SK-N-SH (cell line): ENCODE results near the gene RBBP4. TPM values are rescaled to one million over a fixed set of nuclear protein-coding genes. Genes with fewer than 3 reads are reported as not detected.

Source experiments
- CTCF ChIA-PET: fragments of 300-600, 350-600 bp; formaldehyde crosslinking; extraction: SDS; loops from one replicate; lab custom pipeline; 2021; lab: Yijun Ruan, JAX
- POLR2A ChIA-PET: fragments of 350-600 bp; sonication (Branson Sonifier 250); formaldehyde crosslinking; extraction: SDS; loops from one replicate; lab custom pipeline; 2020; ENCODE audit warnings: antibody characterized with exemption, inconsistent platforms; lab: Yijun Ruan, JAX
- DNase-seq: peaks from one replicate; pipeline ENCODE4 v3.0.0; 2012
- H2AFZ ChIP-seq: fragments of 200-600 bp; sonication (generic); 2 replicates; pipeline ENCODE4 v1.8.1; 2016; ENCODE audit warnings: antibody characterized with exemption, mild to moderate bottlenecking, low read depth
- H3F3A ChIP-seq: fragments of 200-600 bp; sonication (generic); replicated peaks from 2 replicates; pipeline ENCODE3; 2016; ENCODE audit warnings: antibody characterized with exemption, mild to moderate bottlenecking; ENCODE audit not compliant: insufficient read depth
- H3K27ac ChIP-seq, 2 experiments: fragments of 200-500 bp in 1 of 2; fragments of 200-600 bp in 1 of 2; sonication (Bioruptor generic) in 1 of 2; sonication (generic), shearing (Covaris generic) in 1 of 2; 2 replicates each; pipeline versions ENCODE4 v1.5.1 to v1.6.1; 2014 to 2016; ENCODE audit warnings: low read depth in 2 of 2, inconsistent platforms in 1 of 2, low read length in 1 of 2, mild to moderate bottlenecking in 1 of 2, mixed read lengths in 1 of 2
- H3K27me3 ChIP-seq: fragments of 200-600 bp; sonication (generic), shearing (Covaris generic); 2 replicates; pipeline ENCODE4 v1.6.1; 2016; ENCODE audit warnings: mixed run types; ENCODE audit not compliant: insufficient read depth
- H3K36me3 ChIP-seq, 2 experiments: fragments of 200-500 bp in 1 of 2; fragments of 200-600 bp in 1 of 2; sonication (Bioruptor generic) in 1 of 2; sonication (generic) in 1 of 2; replicated peaks in 1 of 2; 2 replicates each; pipeline versions ENCODE3 to v1.5.1; 2014 to 2016; ENCODE audit warnings: low read length in 1 of 2, mild to moderate bottlenecking in 1 of 2; ENCODE audit not compliant: insufficient read depth in 2 of 2, control insufficient read depth in 1 of 2
- H3K4me1 ChIP-seq, 2 experiments: fragments of 200-500 bp in 1 of 2; fragments of 200-600 bp in 1 of 2; sonication (Bioruptor generic) in 1 of 2; sonication (generic), shearing (Covaris generic) in 1 of 2; 2 replicates each; pipeline versions ENCODE4 v1.5.1 to v1.6.1; 2014 to 2016; ENCODE audit warnings: low read depth in 1 of 2, low read length in 1 of 2, mixed run types in 1 of 2; ENCODE audit not compliant: insufficient read depth in 2 of 2, control insufficient read depth in 1 of 2
- H3K4me2 ChIP-seq: fragments of 200-600 bp; sonication (generic), shearing (Covaris generic); 2 replicates; pipeline ENCODE4 v1.6.1; 2017; ENCODE audit warnings: mixed run types
- H3K4me3 ChIP-seq, 2 experiments: fragments of 200-500 bp in 1 of 2; fragments of 200-600 bp in 1 of 2; sonication (Bioruptor generic) in 1 of 2; sonication (generic), shearing (Covaris generic) in 1 of 2; 2 replicates each; pipeline versions ENCODE4 v1.5.1 to v1.8.1; 2014 to 2016; ENCODE audit warnings: low read depth in 2 of 2, inconsistent platforms in 1 of 2, low read length in 1 of 2, mild to moderate bottlenecking in 1 of 2, mixed read lengths in 1 of 2, moderate library complexity in 1 of 2
- H3K79me2 ChIP-seq: fragments of 200-600 bp; sonication (generic); 2 replicates; pipeline ENCODE4 v1.8.1; 2017; ENCODE audit warnings: mild to moderate bottlenecking; ENCODE audit not compliant: insufficient read depth
- H3K9ac ChIP-seq: fragments of 200-600 bp; sonication (generic); 2 replicates; pipeline ENCODE4 v1.6.1; 2017; ENCODE audit warnings: mixed run types
- H3K9me2 ChIP-seq: fragments of 200-600 bp; sonication (generic); 2 replicates; pipeline ENCODE4 v1.6.1; 2017; ENCODE audit warnings: mixed run types
- H3K9me3 ChIP-seq: fragments of 200-600 bp; sonication (generic); 2 replicates; pipeline ENCODE4 v1.6.1; 2017; ENCODE audit warnings: mixed run types, mild to moderate bottlenecking, moderate library complexity
- H4K20me1 ChIP-seq: fragments of 200-600 bp; sonication (generic); 2 replicates; pipeline ENCODE4 v1.6.1; 2017; ENCODE audit warnings: mild to moderate bottlenecking, mixed run types; ENCODE audit not compliant: insufficient read depth
- CHD2 ChIP-seq: fragments of 150-350 bp; IDR thresholded peaks from 2 replicates; pipeline ENCODE4 v1.6.1; 2018; ENCODE audit warnings: low read length; ENCODE audit not compliant: partially characterized antibody
- CTCF ChIP-seq: fragments of 200-600 bp; sonication (generic); IDR thresholded peaks from 2 replicates; pipeline ENCODE4 v1.6.1; 2017; ENCODE audit warnings: antibody characterized with exemption, mild to moderate bottlenecking, moderate library complexity
- EP300 ChIP-seq, 2 experiments: IDR thresholded peaks; 2 replicates each; pipeline versions ENCODE4 v1.4.0 to v1.6.1; 2012; ENCODE audit warnings: borderline replicate concordance in 1 of 2, low read depth in 1 of 2, low read length in 1 of 2
- EZH2phosphoT487 ChIP-seq: fragments of 200-600 bp; sonication (generic); IDR thresholded peaks from 2 replicates; pipeline ENCODE4 v1.6.1; 2017; ENCODE audit warnings: low read depth, mixed run types, mild to moderate bottlenecking, antibody characterized with exemption, moderate library complexity, borderline replicate concordance
- FOSL2 ChIP-seq: IDR thresholded peaks from 2 replicates; pipeline ENCODE4 v1.4.0; 2012; ENCODE audit warnings: low read depth, mild to moderate bottlenecking, moderate library complexity, borderline replicate concordance
- MAX ChIP-seq: IDR thresholded peaks from 2 replicates; pipeline ENCODE4 v1.4.0; 2012; ENCODE audit warnings: low read depth
- MEF2A ChIP-seq: IDR thresholded peaks from 2 replicates; pipeline ENCODE4 v1.4.0; 2012; ENCODE audit warnings: low read depth, borderline replicate concordance
- MXI1 ChIP-seq: IDR thresholded peaks from 2 replicates; pipeline ENCODE4 v1.6.1; 2012; ENCODE audit warnings: mild to moderate bottlenecking, low read depth, low read length, improper control_type of control experiment
- NRF1 ChIP-seq: IDR thresholded peaks from 2 replicates; pipeline ENCODE4 v1.6.1; 2012; ENCODE audit warnings: low read depth, mild to moderate bottlenecking, low read length
- PBX3 ChIP-seq: IDR thresholded peaks from 2 replicates; pipeline ENCODE4; 2012
- POLR2AphosphoS5 ChIP-seq: IDR thresholded peaks from 2 replicates; pipeline ENCODE4 v1.6.1; 2012; ENCODE audit warnings: low read depth, low read length
- RXRA ChIP-seq: IDR thresholded peaks from 2 replicates; pipeline ENCODE4 v1.4.0; 2012; ENCODE audit warnings: low read depth, mild to moderate bottlenecking, borderline replicate concordance
- SIN3A ChIP-seq: IDR thresholded peaks from 2 replicates; pipeline ENCODE4 v1.6.1; 2012; ENCODE audit warnings: low read depth, mild to moderate bottlenecking, low read length, moderate library complexity, borderline replicate concordance
- SMC3 ChIP-seq: IDR thresholded peaks from 2 replicates; pipeline ENCODE4 v1.6.1; 2012; ENCODE audit warnings: low read depth, low read length, improper control_type of control experiment
- TEAD4 ChIP-seq: IDR thresholded peaks from 2 replicates; pipeline ENCODE4 v1.4.0; 2012; ENCODE audit warnings: mild to moderate bottlenecking, borderline replicate concordance; ENCODE audit not compliant: insufficient read depth
- USF1 ChIP-seq: IDR thresholded peaks from 2 replicates; pipeline ENCODE4 v1.4.0; 2012; ENCODE audit warnings: low read depth, borderline replicate concordance
- YY1 ChIP-seq: IDR thresholded peaks from 2 replicates; pipeline ENCODE4 v1.4.0; 2012; ENCODE audit warnings: low read depth, mild to moderate bottlenecking
- WGBS: methylation state at CpG from one replicate; pipeline ENCODE4 v1.1.6; 2017; ENCODE audit warnings: low lambda C conversion rate; 5-methylcytosine and 5-hydroxymethylcytosine counted together
- polyA plus RNA-seq, 3 experiments: library from polyadenylated mRNA; depleted of rRNA; stranded (reverse); fragments of >200 nt; gene quantifications; 2 replicates each; pipeline ENCODE4 v1.2.3, GENCODE V29; 2012

RBBP4 gene
- polyA plus RNA-seq, 1 of the 3 experiments (the other 2 are of a cell fraction): 108 TPM

GRCh38 chr1:32718036-32718435 is 67.0 kb downstream of the RBBP4 start:
- Histone ChIP-seq H3K4me2 (no peak overlapping the region), H4K20me1 (no peaks in the 10 kb centered on the region), H3K9me3 (no peaks in the 10 kb centered on the region), H3K36me3 (no peaks in the 10 kb centered on the region), H3K9me2 (no peaks in the 10 kb centered on the region), H3K4me1 (peaks cover 0 to 4% of the 10 kb centered on the region in 2 experiments; a peak in 1 of 4 replicates), H3K79me2 (no peaks in the 10 kb centered on the region), H3K9ac (no peak overlapping the region), H2AFZ (no peak overlapping the region), H3F3A (no peaks in the 10 kb centered on the region), H3K4me3 (no peak overlapping the region), H3K27me3 (no peaks in the 10 kb centered on the region), H3K27ac (no peak overlapping the region)
- ChIA-PET POLR2A (no interaction called here), CTCF (interaction anchor here (1.2 to 18.9 kb wide), 2 partner anchors 11 to 57 kb away, joined by 3 to 392 read pairs; no protein-coding TSS in a partner anchor)
- WGBS: 81% methylated on average over 2 of the region's 2 CpGs
- no peak for TF ChIP-seq YY1
- TF ChIP-seq NRF1: no peak
- TF ChIP-seq CTCF: no peak
- no peak for TF ChIP-seq MXI1
- TF ChIP-seq MAX: no peak
- TF ChIP-seq PBX3: no peak
- TF ChIP-seq CHD2: no peak
- no peak for TF ChIP-seq EZH2phosphoT487
- no peak for TF ChIP-seq RXRA
- no peak for TF ChIP-seq EP300 (IDR thresholded peaks at IDR 0.05; ENCODE audit: borderline replicate concordance in 1 of 2, low read depth in 1 of 2, low read length in 1 of 2)
- TF ChIP-seq USF1: no peak
- no peak for TF ChIP-seq TEAD4
- no peak for TF ChIP-seq POLR2AphosphoS5
- no peak for TF ChIP-seq FOSL2
- TF ChIP-seq SMC3: no peak
- TF ChIP-seq SIN3A: no peak
- no peak for TF ChIP-seq MEF2A
- no peak for DNase-seq
